GM23338 (cell line): ENCODE data around the gene MSL1.

Experiments used
- CREB1 ChIP-seq: fragments of 250-450 bp; sonication (Bioruptor Pico); IDR thresholded peaks from 2 replicates; pipeline ENCODE4 v1.5.0; 2020; ENCODE audit warnings: low read depth, mild to moderate bottlenecking, moderate library complexity
- CTCF ChIP-seq, 2 experiments: fragments of 200-600 bp in 1 of 2; sonication (generic) in 1 of 2; conservative IDR thresholded peaks; 2 replicates each; pipeline versions ENCODE4 v1.5.1 to v1.6.1; 2016 to 2017; ENCODE audit warnings: antibody characterized with exemption in 2 of 2, low read depth in 2 of 2, mild to moderate bottlenecking in 2 of 2, moderate library complexity in 1 of 2
- ETS1 ChIP-seq: IDR thresholded peaks from 2 replicates; pipeline ENCODE4 v1.6.1; 2016; ENCODE audit warnings: antibody characterized with exemption
- EZH2phosphoT487 ChIP-seq: fragments of 200-600 bp; sonication (generic); IDR thresholded peaks from one replicate; pipeline ENCODE4 v1.8.1; 2018; ENCODE audit warnings: antibody characterized with exemption; ENCODE audit not compliant: unreplicated experiment
- NANOG ChIP-seq: IDR thresholded peaks from 2 replicates; pipeline ENCODE4 v1.6.1; 2016; ENCODE audit warnings: antibody characterized with exemption, borderline replicate concordance
- POLR2AphosphoS5 ChIP-seq: IDR thresholded peaks from 2 replicates; pipeline ENCODE4 v1.6.1; 2016; ENCODE audit warnings: antibody characterized with exemption, low read depth
- ZNF331 ChIP-seq: fragments of 250-450 bp; sonication (Bioruptor Pico); IDR thresholded peaks from 2 replicates; pipeline ENCODE4 v1.5.0; 2020; ENCODE audit warnings: low read depth, mild to moderate bottlenecking, moderate library complexity
- ZNF462 ChIP-seq: fragments of 250-450 bp; sonication (Bioruptor Pico); IDR thresholded peaks from 2 replicates; pipeline ENCODE4 v1.5.0; 2020; ENCODE audit warnings: mild to moderate bottlenecking, moderate library complexity

- TF ChIP-seq CTCF (conservative IDR thresholded peaks at IDR 0.05; ENCODE audit: low read depth in 2 of 2) (no peak), POLR2AphosphoS5 (no peak), EZH2phosphoT487 (no peak), NANOG (no peak), ZNF462 (CRISPR knock-in tag) (no peak), CREB1 (no peak), ETS1 (no peak), ZNF331 (no peak)
These were observed 48.6 kb downstream of the MSL1 start for GRCh38 chr17:40170325-40170724.
